WERI-Rb-1 (cell line): ENCODE data around the gene MEFV.

Source experiments
- DNase-seq: peaks from one replicate; pipeline ENCODE4 v3.0.0-alpha.2; 2020
- H3K27ac ChIP-seq: fragments of 250-450 bp; sonication (Bioruptor Pico); 2 replicates; pipeline ENCODE4 v1.5.1; 2020; ENCODE audit warnings: mild to moderate bottlenecking, moderate library complexity
- H3K27me3 ChIP-seq: fragments of 250-450 bp; sonication (Bioruptor Pico); 2 replicates; pipeline ENCODE4 v1.5.1; 2021; ENCODE audit warnings: mild to moderate bottlenecking, low read depth, moderate library complexity; ENCODE audit not compliant: insufficient read depth, severe bottlenecking
- H3K36me3 ChIP-seq: fragments of 250-450 bp; sonication (Bioruptor Pico); 2 replicates; pipeline ENCODE4 v1.5.1; 2020; ENCODE audit warnings: mild to moderate bottlenecking, moderate library complexity
- H3K4me3 ChIP-seq: 2 replicates; pipeline ENCODE4 v1.5.1; 2011; ENCODE audit warnings: low read depth, mild to moderate bottlenecking, control low read depth, low read length
- H3K9me3 ChIP-seq: fragments of 250-450 bp; sonication (Bioruptor Pico); 2 replicates; pipeline ENCODE4 v1.5.1; 2021; ENCODE audit warnings: mild to moderate bottlenecking, moderate library complexity; ENCODE audit not compliant: severe bottlenecking
- TF ChIP-seq, protein P1 (sequence below): IDR thresholded peaks from 2 replicates; pipeline ENCODE4 v1.5.1; 2011; ENCODE audit warnings: low read depth, mild to moderate bottlenecking, control low read depth, inconsistent platforms, low read length

The MEFV gene

DNA sequence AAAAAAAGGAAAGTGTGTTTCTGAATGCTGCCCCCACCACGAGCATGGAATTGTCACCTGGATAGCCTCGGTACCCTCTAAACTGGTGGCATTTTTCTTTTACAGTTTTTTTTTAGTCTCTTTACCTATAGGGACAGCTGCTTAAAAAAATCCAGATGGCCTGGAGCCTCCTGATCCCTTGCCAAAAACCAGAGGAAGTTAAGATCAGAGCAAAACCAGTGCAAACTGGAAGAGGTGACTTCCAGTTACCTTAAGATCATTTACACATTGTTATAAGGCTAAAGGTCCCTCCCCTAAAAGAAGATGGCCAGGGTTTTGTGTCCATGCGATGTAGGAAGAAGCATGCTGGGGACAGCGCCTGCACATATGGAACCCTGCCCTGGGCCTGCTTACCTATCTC is 3.5 kb downstream of the MEFV start:
- DNase-seq = no peak
- TF ChIP-seq, protein P1, sequence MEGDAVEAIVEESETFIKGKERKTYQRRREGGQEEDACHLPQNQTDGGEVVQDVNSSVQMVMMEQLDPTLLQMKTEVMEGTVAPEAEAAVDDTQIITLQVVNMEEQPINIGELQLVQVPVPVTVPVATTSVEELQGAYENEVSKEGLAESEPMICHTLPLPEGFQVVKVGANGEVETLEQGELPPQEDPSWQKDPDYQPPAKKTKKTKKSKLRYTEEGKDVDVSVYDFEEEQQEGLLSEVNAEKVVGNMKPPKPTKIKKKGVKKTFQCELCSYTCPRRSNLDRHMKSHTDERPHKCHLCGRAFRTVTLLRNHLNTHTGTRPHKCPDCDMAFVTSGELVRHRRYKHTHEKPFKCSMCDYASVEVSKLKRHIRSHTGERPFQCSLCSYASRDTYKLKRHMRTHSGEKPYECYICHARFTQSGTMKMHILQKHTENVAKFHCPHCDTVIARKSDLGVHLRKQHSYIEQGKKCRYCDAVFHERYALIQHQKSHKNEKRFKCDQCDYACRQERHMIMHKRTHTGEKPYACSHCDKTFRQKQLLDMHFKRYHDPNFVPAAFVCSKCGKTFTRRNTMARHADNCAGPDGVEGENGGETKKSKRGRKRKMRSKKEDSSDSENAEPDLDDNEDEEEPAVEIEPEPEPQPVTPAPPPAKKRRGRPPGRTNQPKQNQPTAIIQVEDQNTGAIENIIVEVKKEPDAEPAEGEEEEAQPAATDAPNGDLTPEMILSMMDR = no peak
- H3K27me3 ChIP-seq = no peaks in the 10 kb centered on the region

DNA sequence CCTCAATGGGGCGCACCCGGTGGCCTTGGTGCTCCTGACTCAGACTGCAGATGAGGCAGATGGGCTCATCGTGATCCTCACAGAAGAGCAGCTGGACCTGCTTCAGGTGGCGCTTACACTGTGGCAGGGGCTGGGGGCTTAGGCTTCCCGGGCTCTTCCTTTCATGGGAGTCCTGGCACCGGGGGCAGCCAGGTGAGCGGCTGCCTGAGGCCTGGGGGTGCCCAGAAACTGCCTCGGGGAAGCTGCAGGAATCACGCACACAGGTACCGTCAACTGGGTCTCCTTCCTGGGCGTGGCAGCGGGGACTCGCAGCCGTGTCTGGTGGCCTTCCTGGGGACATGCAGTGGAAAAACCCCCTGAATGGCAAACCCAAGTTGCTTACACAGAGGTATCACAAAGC is 7.0 kb downstream of the MEFV start:
- DNase-seq = no peak
- no peaks in the 10 kb centered on the region for H3K36me3 ChIP-seq
- no peaks in the 10 kb centered on the region for H3K27me3 ChIP-seq
- no peak overlapping the region for H3K4me3 ChIP-seq
- TF ChIP-seq, protein P1 = no peak
- no peak overlapping the region for H3K27ac ChIP-seq
- H3K9me3 ChIP-seq = no peaks in the 10 kb centered on the region

More for the DNA sequence above, 3.5 kb downstream of the MEFV start:
- no peak overlapping the region for H3K27ac ChIP-seq
- no peak overlapping the region for H3K4me3 ChIP-seq
- H3K36me3 ChIP-seq = no peaks in the 10 kb centered on the region
- H3K9me3 ChIP-seq = no peaks in the 10 kb centered on the region

DNA sequence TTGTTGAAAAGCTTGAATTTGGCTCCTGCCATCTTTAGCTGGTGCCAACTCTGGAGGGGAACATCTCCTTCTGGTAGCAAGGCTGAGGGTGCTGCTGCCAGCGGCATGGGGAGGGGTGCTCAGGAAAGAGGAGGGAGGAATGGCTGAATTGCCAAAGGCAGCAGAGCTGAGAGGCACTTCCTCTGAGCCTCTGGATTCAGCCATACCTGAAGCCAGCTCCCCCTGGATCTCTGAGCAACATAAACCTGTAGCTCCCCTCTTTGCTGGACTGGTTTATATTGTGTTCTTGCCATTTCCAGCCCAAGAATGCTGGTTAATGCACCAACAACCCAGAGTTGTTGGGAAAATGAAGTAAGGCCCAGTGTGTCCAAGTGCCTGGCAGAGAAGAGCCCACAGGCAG is 7.4 kb downstream of the MEFV start:
- Histone ChIP-seq H3K9me3 (no peaks in the 10 kb centered on the region), H3K27me3 (no peaks in the 10 kb centered on the region), H3K4me3 (no peak overlapping the region), H3K27ac (no peak overlapping the region), H3K36me3 (no peaks in the 10 kb centered on the region)
- DNase-seq = no peak
- TF ChIP-seq, protein P1 = no peak

DNA sequence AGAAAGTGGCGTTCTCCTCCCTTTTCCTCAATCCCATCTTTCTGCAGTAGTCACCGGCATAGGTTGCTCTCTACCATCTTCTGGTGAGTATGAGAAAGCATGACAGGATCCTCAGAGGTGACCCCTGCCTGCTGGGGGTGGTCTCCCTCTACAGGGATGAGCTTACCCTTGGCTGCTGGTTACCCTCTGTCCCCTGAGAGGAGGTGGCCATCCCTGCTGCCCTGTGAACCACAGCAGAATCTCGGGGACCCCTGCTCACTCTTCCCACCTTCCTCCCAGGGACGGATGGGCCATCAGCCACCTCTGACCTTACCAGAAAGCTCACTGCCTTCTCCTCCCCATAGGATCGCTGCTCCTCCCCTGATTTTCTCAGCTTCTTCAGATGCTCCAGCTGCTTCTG is 7.8 kb downstream of the MEFV start:
- DNase-seq = no peak
- no peak overlapping the region for H3K27ac ChIP-seq
- no peaks in the 10 kb centered on the region for H3K36me3 ChIP-seq
- TF ChIP-seq, protein P1 = no peak
- no peaks in the 10 kb centered on the region for H3K9me3 ChIP-seq
- no peak overlapping the region for H3K4me3 ChIP-seq
- no peaks in the 10 kb centered on the region for H3K27me3 ChIP-seq

- Histone ChIP-seq H3K9me3 (no peaks in the 10 kb centered on the region), H3K27me3 (no peaks in the 10 kb centered on the region), H3K27ac (no peak overlapping the region), H3K4me3 (no peak overlapping the region), H3K36me3 (no peaks in the 10 kb centered on the region)
- TF ChIP-seq, protein P1 = no peak
- DNase-seq = no peak
Measured at GRCh38 chr16:3246876-3247275, 9.6 kb downstream of the MEFV start.

GRCh38 chr16:3246002-3246401 is 10.4 kb downstream of the MEFV start:
- peak; percentile 55 for DNase-seq
- no peaks in the 10 kb centered on the region for H3K9me3 ChIP-seq
- H3K27ac ChIP-seq = no peak overlapping the region
- no peaks in the 10 kb centered on the region for H3K27me3 ChIP-seq
- H3K36me3 ChIP-seq = no peaks in the 10 kb centered on the region
- no peak overlapping the region for H3K4me3 ChIP-seq
- TF ChIP-seq, protein P1 = no peak
